ENCODE measurements around the gene PRR12.
A peak's percentile ranks its signal among the peaks of the same experiment; 100 is the strongest.

Gene PRR12

DNA sequence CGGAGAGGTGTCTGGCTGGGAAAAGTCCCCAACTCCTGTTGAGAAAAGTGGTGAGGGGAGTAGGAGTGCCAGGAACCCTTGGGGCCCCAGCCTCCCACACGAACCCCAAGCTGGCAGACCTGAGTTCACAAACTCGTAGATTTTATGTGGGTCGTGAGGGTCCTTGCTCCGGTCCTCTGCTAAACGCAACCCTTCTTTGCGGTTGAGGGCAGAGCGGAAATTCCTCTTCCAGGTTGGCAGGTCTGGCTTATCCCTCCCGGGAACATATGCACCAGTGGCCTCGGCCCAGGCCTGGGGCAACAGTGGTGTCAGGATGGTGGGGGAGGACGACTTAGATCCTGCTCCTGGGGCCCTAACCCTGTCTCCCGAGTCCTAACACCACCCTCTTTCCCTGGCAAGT is 72.2 kb downstream of the PRR12 start:
- ChIA-PET POLR2A (interaction anchor here (1.4 to 5.2 kb wide), 3 partner anchors 13 to 22 kb away, joined by 6 to 57 read pairs (median 44); partner anchors contain the start of genes PRMT1, RRAS and SCAF1), CTCF (no interaction called here)
- no peak for TF ChIP-seq FOXK2 (IDR thresholded peaks at IDR 0.05)
- TF ChIP-seq ELF4 (IDR thresholded peaks at IDR 0.05) = no peak
- TF ChIP-seq FOXM1 (IDR thresholded peaks at IDR 0.05; ENCODE audit: borderline replicate concordance) = no peak
- TF ChIP-seq TARDBP (IDR thresholded peaks at IDR 0.05) = no peak
- no peak for TF ChIP-seq FOXA1 (IDR thresholded peaks at IDR 0.05)
- no peak for TF ChIP-seq CTBP1 (IDR thresholded peaks at IDR 0.05; ENCODE audit: borderline replicate concordance)
- TF ChIP-seq SUZ12 (IDR thresholded peaks at IDR 0.05) = no peak
- TF ChIP-seq L3MBTL2 (conservative IDR thresholded peaks at IDR 0.05) = no peak
- TF ChIP-seq, protein P1, sequence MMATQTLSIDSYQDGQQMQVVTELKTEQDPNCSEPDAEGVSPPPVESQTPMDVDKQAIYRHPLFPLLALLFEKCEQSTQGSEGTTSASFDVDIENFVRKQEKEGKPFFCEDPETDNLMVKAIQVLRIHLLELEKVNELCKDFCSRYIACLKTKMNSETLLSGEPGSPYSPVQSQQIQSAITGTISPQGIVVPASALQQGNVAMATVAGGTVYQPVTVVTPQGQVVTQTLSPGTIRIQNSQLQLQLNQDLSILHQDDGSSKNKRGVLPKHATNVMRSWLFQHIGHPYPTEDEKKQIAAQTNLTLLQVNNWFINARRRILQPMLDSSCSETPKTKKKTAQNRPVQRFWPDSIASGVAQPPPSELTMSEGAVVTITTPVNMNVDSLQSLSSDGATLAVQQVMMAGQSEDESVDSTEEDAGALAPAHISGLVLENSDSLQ (IDR thresholded peaks at IDR 0.05) = no peak
- TF ChIP-seq SP1 (IDR thresholded peaks at IDR 0.05) = no peak
- TF ChIP-seq BHLHE40 (IDR thresholded peaks at IDR 0.05; ENCODE audit: borderline replicate concordance) = no peak
- no peak for TF ChIP-seq NFRKB (IDR thresholded peaks at IDR 0.05)
- TF ChIP-seq ARNT (IDR thresholded peaks at IDR 0.05) = no peak
- no peak for TF ChIP-seq LEF1 (IDR thresholded peaks at IDR 0.05; ENCODE audit: borderline replicate concordance)
- TF ChIP-seq HDGF (IDR thresholded peaks at IDR 0.05; ENCODE audit: borderline replicate concordance) = no peak
- no peak for TF ChIP-seq ZNF384 (IDR thresholded peaks at IDR 0.05)
- DNase-seq (ENCODE audit: extremely low spot score) = no peak

DNA sequence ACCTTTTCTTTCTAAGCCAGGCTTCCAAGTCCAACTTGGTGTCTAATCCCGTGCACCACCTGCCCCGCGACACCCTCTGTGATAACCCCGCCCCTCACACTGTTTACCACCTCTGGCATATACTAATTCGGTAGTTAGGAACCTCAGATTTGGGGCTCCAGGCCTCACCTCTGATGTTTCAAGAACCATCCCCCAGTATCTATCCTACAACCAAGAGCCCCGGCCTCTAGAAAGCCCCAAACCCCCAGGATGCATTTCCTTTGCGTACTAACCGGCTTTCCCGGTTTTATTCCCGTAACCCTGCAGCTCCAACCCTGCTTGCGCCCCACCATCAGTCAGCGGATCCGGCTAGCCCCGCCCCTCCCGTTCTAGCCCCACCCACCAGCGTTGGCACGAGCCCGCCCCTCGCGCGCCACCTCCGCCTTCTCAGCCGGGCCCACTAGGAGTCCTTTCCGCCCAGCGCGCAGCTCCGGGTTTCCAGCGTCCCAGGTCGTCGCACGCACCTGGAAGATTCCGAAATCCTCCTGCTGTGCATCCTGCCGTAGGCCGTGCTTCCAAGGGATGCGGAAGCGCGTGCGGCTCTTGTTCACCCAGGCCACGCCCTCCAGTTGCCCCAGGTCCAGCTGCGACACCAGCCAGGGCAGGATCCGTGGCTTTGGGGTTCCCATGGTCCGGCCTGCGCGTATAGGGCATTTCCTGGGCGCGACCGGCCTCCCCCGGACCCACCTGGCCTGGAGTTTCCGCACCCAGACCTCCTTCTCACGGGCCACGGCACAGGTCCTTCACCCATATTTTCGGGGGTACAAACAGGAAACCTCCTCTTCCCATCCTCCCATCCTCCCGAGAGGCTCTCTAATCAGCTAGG is 73.4 kb downstream of the PRR12 start:
- peak; percentile 85 for DNase-seq (ENCODE audit: extremely low spot score)
- TF ChIP-seq FOXA1 (IDR thresholded peaks at IDR 0.05) (no peak), BHLHE40 (IDR thresholded peaks at IDR 0.05; ENCODE audit: borderline replicate concordance) (no peak), NFRKB (IDR thresholded peaks at IDR 0.05) (no peak), ZNF384 (IDR thresholded peaks at IDR 0.05) (no peak), SUZ12 (IDR thresholded peaks at IDR 0.05) (no peak), LEF1 (IDR thresholded peaks at IDR 0.05; ENCODE audit: borderline replicate concordance) (no peak), L3MBTL2 (conservative IDR thresholded peaks at IDR 0.05) (no peak), CTBP1 (IDR thresholded peaks at IDR 0.05; ENCODE audit: borderline replicate concordance) (no peak)
- TF ChIP-seq, protein P1 (IDR thresholded peaks at IDR 0.05) = no peak
- CTCF ChIA-PET = interaction anchor here (1.0 to 1.5 kb wide), 4 partner anchors 11 to 94 kb away, joined by 3 to 5 read pairs (median 4); no protein-coding TSS in a partner anchor
- POLR2A ChIA-PET = interaction anchor here (0.7 to 5.2 kb wide), 10 partner anchors 9 to 83 kb away, joined by 3 to 57 read pairs (median 5); partner anchors contain the start of genes PRMT1, PRRG2, RRAS and SCAF1

DNA sequence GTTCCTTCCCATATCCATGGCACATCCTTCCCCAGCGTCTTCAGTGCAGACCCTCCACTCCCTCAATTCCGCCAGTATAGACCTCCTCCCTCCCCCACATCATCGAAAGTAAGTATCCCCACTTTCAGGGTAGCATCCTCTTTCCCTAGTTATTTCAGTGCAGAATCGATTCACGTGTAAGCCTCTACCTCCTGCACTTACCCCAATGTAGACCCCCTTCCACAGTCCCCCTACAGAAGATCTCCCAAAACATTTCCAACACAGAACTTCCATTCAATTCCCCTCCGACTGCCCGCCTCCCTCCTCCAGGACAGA is 74.0 kb downstream of the PRR12 start:
- ChIA-PET CTCF (interaction anchor here (1.0 to 1.5 kb wide), 4 partner anchors 11 to 95 kb away, joined by 3 to 5 read pairs (median 4); no protein-coding TSS in a partner anchor), POLR2A (interaction anchor here (0.7 to 5.2 kb wide), 9 partner anchors 10 to 605 kb away, joined by 3 to 57 read pairs (median 4); partner anchors contain the start of genes PRMT1, PRRG2, RRAS and SCAF1)
- TF ChIP-seq, protein P1 (IDR thresholded peaks at IDR 0.05) = no peak
- TF ChIP-seq BHLHE40 (IDR thresholded peaks at IDR 0.05; ENCODE audit: borderline replicate concordance) (no peak), FOXM1 (IDR thresholded peaks at IDR 0.05; ENCODE audit: borderline replicate concordance) (no peak), SP1 (IDR thresholded peaks at IDR 0.05) (no peak), NFRKB (IDR thresholded peaks at IDR 0.05) (no peak), LEF1 (IDR thresholded peaks at IDR 0.05; ENCODE audit: borderline replicate concordance) (no peak)
- no peak for DNase-seq (ENCODE audit: extremely low spot score)

DNA sequence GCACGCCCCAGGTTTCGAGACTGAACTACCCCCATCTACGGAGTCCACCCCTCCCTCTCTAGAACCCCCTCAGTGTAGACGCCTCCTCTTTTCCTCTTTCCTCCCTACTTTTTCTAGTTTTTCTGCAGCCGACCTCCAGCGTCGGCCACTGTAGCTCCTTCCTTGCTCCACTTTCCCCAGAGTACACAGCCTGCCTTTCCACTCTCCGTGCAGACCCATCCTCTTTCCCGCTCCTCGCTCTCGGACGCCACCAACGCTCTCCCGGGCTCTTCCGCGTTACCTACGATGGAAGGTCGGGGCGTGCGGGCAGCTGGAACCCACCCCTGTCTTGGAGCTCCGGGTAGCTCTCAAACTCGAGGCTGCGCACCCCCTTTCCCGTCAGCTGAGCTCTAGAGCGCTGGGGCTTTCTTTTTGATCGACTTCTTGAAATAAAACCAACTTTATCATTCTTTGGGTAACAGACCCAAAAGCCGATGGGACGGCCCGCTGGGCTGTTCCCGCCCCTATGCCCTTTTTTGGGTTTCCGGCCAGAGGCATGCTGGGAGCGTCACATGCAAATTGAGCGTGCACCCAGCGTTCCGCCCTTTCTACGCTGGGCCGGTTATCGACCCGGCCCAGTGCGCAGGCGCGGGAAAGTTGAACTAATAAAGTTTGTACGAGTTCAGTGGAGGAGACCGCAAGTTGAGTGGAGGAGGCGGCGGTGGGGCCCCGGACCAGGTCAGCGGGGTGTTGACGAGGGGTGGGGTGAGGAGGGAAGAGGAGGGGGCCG is 74.6 kb downstream of the PRR12 start, which contains the start of the genes BCL2L12 and IRF3:
BCL2L12 (plus strand) TSS at position 583 of the 769 bp plus-strand sequence. CDS start 760 bp downstream, outside the sequence.
IRF3 (minus strand) TSS at position 507 of the 769 bp plus-strand sequence. CDS start 1,019 bp downstream, outside the sequence.
- peak; percentile 92 for DNase-seq (ENCODE audit: extremely low spot score)
- TF ChIP-seq L3MBTL2 (conservative IDR thresholded peaks at IDR 0.05) = peak; percentile 16; the same call in 1 of the 2 replicates
- no peak for TF ChIP-seq TARDBP (IDR thresholded peaks at IDR 0.05)
- TF ChIP-seq FOXM1 (IDR thresholded peaks at IDR 0.05; ENCODE audit: borderline replicate concordance) = no peak
- TF ChIP-seq SUZ12 (IDR thresholded peaks at IDR 0.05) = no peak
- no peak for TF ChIP-seq FOXA1 (IDR thresholded peaks at IDR 0.05)
- no peak for TF ChIP-seq FOXK2 (IDR thresholded peaks at IDR 0.05)
- CTCF ChIA-PET = interaction anchor here (1.0 to 1.5 kb wide), 3 partner anchors 13 to 95 kb away, joined by 3 to 4 read pairs (median 4); no protein-coding TSS in a partner anchor
- POLR2A ChIA-PET = interaction anchor here (0.7 to 5.2 kb wide), 8 partner anchors 10 to 605 kb away, joined by 3 to 57 read pairs (median 4); partner anchors contain the start of genes PRMT1, RRAS and SCAF1

DNA sequence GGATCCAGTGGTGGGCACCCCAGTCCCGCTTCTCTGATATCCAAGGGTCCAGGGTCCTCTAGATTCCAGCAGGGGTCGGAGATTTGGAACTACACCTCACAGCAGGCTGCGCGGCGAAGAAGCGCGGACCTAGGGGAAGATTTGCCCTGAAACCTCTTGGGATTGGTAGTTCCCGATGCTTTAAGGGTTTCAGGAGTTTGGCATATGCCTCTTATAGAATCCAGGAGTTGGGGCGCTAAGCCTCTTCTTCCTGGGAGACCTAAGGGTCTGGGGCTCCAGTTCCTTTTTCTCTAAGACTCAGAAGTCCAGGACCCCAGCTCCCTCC is 75.1 kb downstream of the PRR12 start:
- no peak for DNase-seq (ENCODE audit: extremely low spot score)
- ChIA-PET CTCF (interaction anchor here (1.2 kb wide), 1 partner anchor 13 kb away, joined by 3 read pairs; no protein-coding TSS in a partner anchor), POLR2A (interaction anchor here (0.9 to 5.2 kb wide), 6 partner anchors 11 to 85 kb away, joined by 3 to 57 read pairs (median 16); partner anchors contain the start of genes PRMT1, PRRG2, RRAS and SCAF1)
- TF ChIP-seq FOXA1 (IDR thresholded peaks at IDR 0.05) (no peak), TARDBP (IDR thresholded peaks at IDR 0.05) (no peak), BHLHE40 (IDR thresholded peaks at IDR 0.05; ENCODE audit: borderline replicate concordance) (no peak)
